Calu3 (cell line): ENCODE measurements around the gene KLHDC8B. TPM values are rescaled to one million over a fixed set of nuclear protein-coding genes. Genes with fewer than 3 reads are reported as not detected.

Experiments used
- BruUV-seq: library from RNA; stranded (reverse); fragments of 400-500 nt; replicated peaks from 2 replicates; lab custom pipeline; 2021; lab: Mats Ljungman, UMichigan
- CTCF ChIA-PET: fragments of 300-600 bp; sonication (Branson Sonifier 250); formaldehyde crosslinking; loops from one replicate; lab custom pipeline; 2022; ENCODE audit warnings: antibody characterized with exemption; lab: Charles Lee
- DNase-seq: peaks from one replicate; pipeline ENCODE4 v3.0.0; 2022
- H3K27ac Mint-ChIP-seq: one replicate; pipeline ENCODE4 v1.8.0; 2022; ENCODE audit warnings: mixed read lengths; ENCODE audit not compliant: unreplicated experiment
- H3K27me3 Mint-ChIP-seq: one replicate; pipeline ENCODE4 v1.8.0; 2022; ENCODE audit warnings: mixed read lengths; ENCODE audit not compliant: unreplicated experiment
- H3K36me3 Mint-ChIP-seq: one replicate; pipeline ENCODE4 v1.8.0; 2022; ENCODE audit warnings: mild to moderate bottlenecking, moderate library complexity, mixed read lengths; ENCODE audit not compliant: insufficient read depth, unreplicated experiment
- H3K4me1 Mint-ChIP-seq: one replicate; pipeline ENCODE4 v1.8.0; 2022; ENCODE audit warnings: mild to moderate bottlenecking, low read depth, mixed read lengths; ENCODE audit not compliant: unreplicated experiment
- H3K4me3 Mint-ChIP-seq: one replicate; pipeline ENCODE4 v1.8.0; 2022; ENCODE audit warnings: mild to moderate bottlenecking, low read depth, moderate library complexity, mixed read lengths; ENCODE audit not compliant: unreplicated experiment
- H3K9me3 Mint-ChIP-seq: one replicate; pipeline ENCODE4 v1.8.0; 2022; ENCODE audit warnings: low read depth, mixed read lengths; ENCODE audit not compliant: unreplicated experiment
- intact Hi-C: fragments of 100-400 bp; cut with micrococcal nuclease; formaldehyde crosslinking; loops from one replicate; pipeline ENCODE4 v1.10.0; 2022; ENCODE audit not compliant: unreplicated experiment
- total RNA-seq: library from RNA; stranded (reverse); gene quantifications from 2 replicates; pipeline ENCODE4 v1.2.3, GENCODE V29; 2022
- TF ChIP-seq, protein P1 (sequence below): fragments of 200-600 bp; IDR thresholded peaks from one replicate; pipeline ENCODE4 v1.8.0; 2022; ENCODE audit warnings: antibody characterized with exemption; ENCODE audit not compliant: unreplicated experiment

The KLHDC8B gene
- total RNA-seq, 1 experiment from 2014 or later = 5.4 TPM

DNA sequence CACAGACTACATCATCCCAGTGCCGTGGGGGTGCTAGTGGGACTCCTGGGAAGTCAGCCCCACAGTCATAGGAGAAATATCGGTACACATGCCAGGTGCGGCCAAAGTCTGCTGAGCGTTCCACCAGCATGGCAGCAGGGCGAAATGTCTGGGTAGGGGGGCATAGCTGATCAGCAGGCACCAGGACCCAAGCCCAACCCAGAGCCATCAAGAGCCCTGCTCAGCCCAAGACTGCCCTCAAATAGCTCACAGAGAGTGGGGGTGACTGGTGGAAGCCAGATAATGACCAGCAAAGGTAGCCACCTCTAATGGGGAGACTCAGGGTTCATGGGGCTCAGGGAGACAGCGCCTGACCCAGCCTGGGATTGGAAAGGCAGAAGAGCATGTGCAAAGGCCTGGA, 39.8 kb upstream of the KLHDC8B start:
- peaks cover 41% of the 10 kb centered on the region for H3K36me3 Mint-ChIP-seq
- intact Hi-C loops = no loop called here
- TF ChIP-seq, protein P1, sequence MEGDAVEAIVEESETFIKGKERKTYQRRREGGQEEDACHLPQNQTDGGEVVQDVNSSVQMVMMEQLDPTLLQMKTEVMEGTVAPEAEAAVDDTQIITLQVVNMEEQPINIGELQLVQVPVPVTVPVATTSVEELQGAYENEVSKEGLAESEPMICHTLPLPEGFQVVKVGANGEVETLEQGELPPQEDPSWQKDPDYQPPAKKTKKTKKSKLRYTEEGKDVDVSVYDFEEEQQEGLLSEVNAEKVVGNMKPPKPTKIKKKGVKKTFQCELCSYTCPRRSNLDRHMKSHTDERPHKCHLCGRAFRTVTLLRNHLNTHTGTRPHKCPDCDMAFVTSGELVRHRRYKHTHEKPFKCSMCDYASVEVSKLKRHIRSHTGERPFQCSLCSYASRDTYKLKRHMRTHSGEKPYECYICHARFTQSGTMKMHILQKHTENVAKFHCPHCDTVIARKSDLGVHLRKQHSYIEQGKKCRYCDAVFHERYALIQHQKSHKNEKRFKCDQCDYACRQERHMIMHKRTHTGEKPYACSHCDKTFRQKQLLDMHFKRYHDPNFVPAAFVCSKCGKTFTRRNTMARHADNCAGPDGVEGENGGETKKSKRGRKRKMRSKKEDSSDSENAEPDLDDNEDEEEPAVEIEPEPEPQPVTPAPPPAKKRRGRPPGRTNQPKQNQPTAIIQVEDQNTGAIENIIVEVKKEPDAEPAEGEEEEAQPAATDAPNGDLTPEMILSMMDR = no peak
- CTCF ChIA-PET = interaction anchor here (0.6 kb wide), 1 partner anchor 219 kb away, joined by 4 read pairs; no protein-coding TSS in a partner anchor
- no peak for DNase-seq
- H3K9me3 Mint-ChIP-seq = no peaks in the 10 kb centered on the region
- H3K4me1 Mint-ChIP-seq = peaks cover 24% of the 10 kb centered on the region
- no peaks in the 10 kb centered on the region for H3K27me3 Mint-ChIP-seq
- peak overlapping the region; percentile 86 for H3K27ac Mint-ChIP-seq
- no TSS peak for BruUV-seq
- H3K4me3 Mint-ChIP-seq = peak overlapping the region; percentile 81

DNA sequence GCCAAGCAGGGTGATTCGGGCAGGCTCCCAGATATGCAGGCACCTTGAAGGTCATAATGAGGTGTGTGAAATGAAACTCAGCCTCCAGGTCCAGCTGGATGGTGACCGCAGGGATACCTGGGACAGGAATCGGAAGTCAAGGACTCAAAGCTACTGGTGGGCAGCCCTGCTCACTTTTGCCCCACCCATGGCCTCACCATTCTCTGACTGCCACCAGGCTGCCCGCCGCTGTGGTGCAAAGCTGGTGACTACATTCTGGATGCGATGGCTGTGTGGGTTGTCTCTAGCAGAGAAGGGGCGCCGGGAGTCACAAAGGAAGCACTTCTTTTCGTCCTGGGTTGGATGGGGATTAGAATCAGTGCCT, 39.3 kb upstream of the KLHDC8B start:
- TF ChIP-seq, protein P1 = no peak
- no peaks in the 10 kb centered on the region for H3K27me3 Mint-ChIP-seq
- H3K27ac Mint-ChIP-seq = peak overlapping the region; percentile 86
- DNase-seq = no peak
- H3K9me3 Mint-ChIP-seq = no peaks in the 10 kb centered on the region
- CTCF ChIA-PET = interaction anchor here (0.6 kb wide), 2 partner anchors 63 to 219 kb away, joined by 4 to 5 read pairs; no protein-coding TSS in a partner anchor
- H3K4me1 Mint-ChIP-seq = peaks cover 24% of the 10 kb centered on the region
- BruUV-seq = no TSS peak
- intact Hi-C loops = no loop called here
- H3K36me3 Mint-ChIP-seq = peaks cover 37% of the 10 kb centered on the region
- H3K4me3 Mint-ChIP-seq = peak overlapping the region; percentile 81

DNA sequence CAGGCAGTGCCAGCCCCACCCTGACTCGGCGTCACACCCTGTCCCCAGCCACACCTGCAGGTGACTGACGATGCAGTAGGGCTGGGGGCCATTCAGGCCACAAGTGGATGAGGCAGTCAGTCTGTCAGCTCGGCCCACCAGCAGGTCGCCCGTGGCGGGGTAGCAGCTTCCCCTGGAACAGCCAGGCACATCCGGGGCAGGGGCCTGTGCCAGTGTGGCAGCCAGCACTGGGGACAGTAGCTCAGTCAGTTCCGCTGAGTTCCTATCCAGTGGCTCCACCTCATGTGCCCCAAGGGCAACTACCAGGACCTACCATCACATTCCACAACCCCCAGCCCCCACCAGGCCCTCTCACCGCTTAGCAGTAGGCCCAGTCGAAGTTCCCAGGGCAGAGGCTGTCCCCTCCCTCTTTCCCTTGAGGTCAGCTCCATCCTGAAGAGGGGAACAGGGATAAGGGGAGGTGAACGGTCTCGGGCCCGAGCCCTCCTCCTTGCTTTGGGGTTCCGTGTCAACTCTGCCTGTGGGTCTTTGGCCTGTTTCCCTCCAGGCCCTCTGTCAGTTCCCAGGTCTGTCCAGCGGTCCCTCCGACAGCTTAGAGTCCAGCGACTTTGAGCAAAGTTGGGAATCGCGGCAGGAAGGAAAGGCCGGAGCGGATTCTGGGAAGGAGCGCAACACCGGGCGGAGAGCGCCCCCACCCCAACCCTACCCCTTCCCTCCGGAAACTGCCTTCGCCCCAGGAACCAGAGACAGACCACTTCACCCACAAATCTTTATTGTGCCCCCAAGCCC, 38.8 kb upstream of the KLHDC8B start, which contains the start of gene LAMB2:
TSS of gene LAMB2 (minus strand) at position 614 of the 789 bp plus-strand sequence. CDS start at position 431, 183 bp downstream.
- intact Hi-C loops = no loop called here
- DNase-seq = peak; percentile 76
- H3K27me3 Mint-ChIP-seq = no peaks in the 10 kb centered on the region
- TF ChIP-seq, protein P1 = no peak
- H3K4me1 Mint-ChIP-seq = peaks cover 24% of the 10 kb centered on the region
- peak within 1 kb of the TSS; percentile 81 for H3K4me3 Mint-ChIP-seq
- BruUV-seq = TSS peak; percentile 82
- H3K9me3 Mint-ChIP-seq = no peaks in the 10 kb centered on the region
- peak within 1 kb of the TSS; percentile 86 for H3K27ac Mint-ChIP-seq
- peaks cover 37% of the 10 kb centered on the region for H3K36me3 Mint-ChIP-seq
- CTCF ChIA-PET = interaction anchor here (0.6 to 0.8 kb wide), 4 partner anchors 12 to 151 kb away, joined by 3 to 5 read pairs (median 3); partner anchors contain the start of genes QRICH1 and USP19

DNA sequence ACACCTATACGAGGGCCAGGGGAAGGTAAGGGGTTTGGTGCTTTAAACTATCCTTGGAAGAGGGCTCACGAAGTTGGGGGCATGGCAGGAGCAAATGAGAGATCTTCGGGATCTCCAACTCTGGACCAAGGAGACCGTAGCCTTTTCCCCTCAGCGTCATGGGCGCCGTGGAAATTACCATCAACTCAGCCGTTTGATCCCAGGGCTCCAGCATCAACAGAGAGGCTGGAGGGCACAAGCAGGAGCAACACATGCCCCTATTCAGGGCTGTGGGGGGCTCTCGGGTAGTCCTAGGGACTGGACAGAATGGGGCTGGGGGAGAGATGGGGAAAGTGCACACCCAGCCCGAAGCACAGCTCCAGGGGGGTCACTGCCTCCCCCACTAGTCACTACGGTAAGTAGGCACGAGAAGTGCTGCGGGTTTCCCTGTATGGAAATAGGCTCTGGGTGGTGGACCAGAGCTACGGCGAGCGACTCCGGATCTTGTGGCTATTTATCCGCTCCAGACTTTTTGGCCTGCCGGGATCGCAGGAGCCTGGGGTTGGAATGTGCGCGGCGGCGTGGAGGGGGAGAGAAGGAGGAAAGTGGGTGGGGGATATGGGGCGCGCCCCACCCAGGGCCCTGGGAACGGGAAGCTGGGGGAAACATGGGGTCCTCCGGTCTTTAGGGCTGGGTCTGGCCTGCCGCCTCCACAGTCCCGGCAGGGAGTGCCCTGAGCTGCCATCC, 38.0 kb upstream of the KLHDC8B start:
- H3K4me3 Mint-ChIP-seq = peak overlapping the region; percentile 81
- H3K9me3 Mint-ChIP-seq = no peaks in the 10 kb centered on the region
- TF ChIP-seq, protein P1 = no peak
- peak; percentile 80 for DNase-seq
- H3K27ac Mint-ChIP-seq = peak overlapping the region; percentile 86
- CTCF ChIA-PET = interaction anchor here (0.6 to 0.9 kb wide), 5 partner anchors 13 to 151 kb away, joined by 3 to 7 read pairs (median 3); partner anchors contain the start of genes NDUFAF3, QRICH1 and USP19
- H3K36me3 Mint-ChIP-seq = peaks cover 37% of the 10 kb centered on the region
- no TSS peak for BruUV-seq
- intact Hi-C loops = no loop called here
- H3K4me1 Mint-ChIP-seq = peaks cover 24% of the 10 kb centered on the region
- no peaks in the 10 kb centered on the region for H3K27me3 Mint-ChIP-seq
